Endothelial cell of umbilical vein (primary cell): Measurements from ENCODE around the gene P2RY2. TPM values are rescaled to one million over a fixed set of nuclear protein-coding genes. Genes with fewer than 3 reads are reported as not detected.

Source experiments
- BruUV-seq: library from RNA; stranded (reverse); fragments of 400-500 nt; replicated peaks from 2 replicates; lab custom pipeline; 2021; lab: Mats Ljungman, UMichigan
- CTCF ChIA-PET: fragments of 300-600, 350-600 bp; sonication (Branson Sonifier 250); formaldehyde crosslinking; loops from one replicate; lab custom pipeline; 2021; ENCODE audit warnings: antibody characterized with exemption, inconsistent platforms; lab: Charles Lee
- POLR2A ChIA-PET: fragments of 300-600, 350-600 bp; sonication (Branson Sonifier 250); formaldehyde crosslinking; loops from one replicate; lab custom pipeline; 2021; ENCODE audit warnings: antibody characterized with exemption, inconsistent platforms; lab: Charles Lee
- DNase-seq: peaks from one replicate; pipeline ENCODE4 v3.0.0-alpha.2; 2011; ENCODE audit warnings: low read depth, low spot score
- FAIRE-seq: peaks from 2 replicates; lab custom pipeline; 2011; peaks lifted over from hg19 to GRCh38; lab: Jason Lieb, UNC
- H2AFZ ChIP-seq: 2 replicates; pipeline ENCODE4 v1.6.0; 2012; ENCODE audit warnings: low read depth, low read length, control low read depth, inconsistent platforms
- H3K27ac ChIP-seq: 2 replicates; pipeline ENCODE4 v1.5.1; 2011; ENCODE audit warnings: low read depth, mild to moderate bottlenecking, control low read depth, low read length, moderate library complexity; ENCODE audit not compliant: insufficient read depth
- H3K27me3 ChIP-seq, 2 experiments: 2 replicates each; pipeline versions ENCODE4 v1.6.0 to v1.6.1; 2011; ENCODE audit warnings: low read length in 2 of 2, mixed read lengths in 1 of 2; ENCODE audit not compliant: control insufficient read depth in 2 of 2, insufficient read depth in 2 of 2
- H3K36me3 ChIP-seq, 2 experiments: 2 replicates in 1 of 2; 3 replicates in 1 of 2; pipeline ENCODE4 v1.5.1; 2011; ENCODE audit warnings: low read length in 2 of 2, mild to moderate bottlenecking in 1 of 2, moderate library complexity in 1 of 2; ENCODE audit not compliant: control insufficient read depth in 2 of 2, insufficient read depth in 2 of 2; ENCODE audit errors: extremely low read depth in 1 of 2
- H3K4me1 ChIP-seq: 3 replicates; pipeline ENCODE4 v1.5.1; 2011; ENCODE audit warnings: mild to moderate bottlenecking, low read length; ENCODE audit not compliant: control insufficient read depth, insufficient read depth; ENCODE audit errors: extremely low read depth
- H3K4me2 ChIP-seq: 2 replicates; pipeline ENCODE4 v1.6.1; 2011; ENCODE audit warnings: low read length, control low read depth, mixed read lengths; ENCODE audit not compliant: insufficient read depth
- H3K4me3 ChIP-seq, 3 experiments: fragments of 200-600 bp in 1 of 3; sonication (generic), shearing (Covaris generic) in 1 of 3; replicated peaks in 1 of 3; 2 replicates each; pipeline ENCODE4 v1.5.1; 2011 to 2016; ENCODE audit warnings: control low read depth in 3 of 3, low read length in 3 of 3, mild to moderate bottlenecking in 2 of 3, inconsistent platforms in 1 of 3, low read depth in 1 of 3, moderate library complexity in 1 of 3; ENCODE audit not compliant: insufficient read depth in 1 of 3
- H3K79me2 ChIP-seq: 2 replicates; pipeline ENCODE4 v1.6.0; 2012; ENCODE audit warnings: low read length, inconsistent platforms; ENCODE audit not compliant: control insufficient read depth, insufficient read depth
- H3K9ac ChIP-seq: replicated peaks from 2 replicates; pipeline ENCODE3; 2011; ENCODE audit warnings: low read length, control low read depth; ENCODE audit not compliant: insufficient read depth; ENCODE audit errors: extremely low read depth
- H3K9me1 ChIP-seq: replicated peaks from 3 replicates; pipeline ENCODE4 v1.6.0; 2011; ENCODE audit warnings: mild to moderate bottlenecking, low read length; ENCODE audit not compliant: control insufficient read depth, insufficient read depth; ENCODE audit errors: extremely low read depth
- H3K9me3 ChIP-seq: replicated peaks from 2 replicates; pipeline ENCODE4 v1.5.1; 2012; ENCODE audit warnings: low read length, inconsistent platforms; ENCODE audit not compliant: control insufficient read depth, insufficient read depth
- H4K20me1 ChIP-seq: replicated peaks from 2 replicates; pipeline ENCODE3; 2011; ENCODE audit warnings: mild to moderate bottlenecking, low read length; ENCODE audit not compliant: control insufficient read depth, insufficient read depth; ENCODE audit errors: extremely low read depth
- EZH2 ChIP-seq: IDR thresholded peaks from 2 replicates; pipeline ENCODE4 v1.6.1; 2012; ENCODE audit warnings: borderline replicate concordance, low read depth, mild to moderate bottlenecking, moderate library complexity, low read length, inconsistent platforms; ENCODE audit not compliant: severe bottlenecking
- FOS ChIP-seq: IDR thresholded peaks from 2 replicates; pipeline ENCODE4 v1.6.1; 2011; ENCODE audit warnings: mild to moderate bottlenecking, low read length, moderate library complexity, borderline replicate concordance; ENCODE audit not compliant: insufficient read depth
- GATA2 ChIP-seq: IDR thresholded peaks from 2 replicates; pipeline ENCODE4 v1.7.0; 2011; ENCODE audit warnings: low read depth, mild to moderate bottlenecking, moderate library complexity, mixed read lengths, low read length; ENCODE audit not compliant: insufficient read length, insufficient read depth
- JUN ChIP-seq: IDR thresholded peaks from 2 replicates; pipeline ENCODE4 v1.6.1; 2011; ENCODE audit warnings: borderline replicate concordance, low read depth; ENCODE audit not compliant: insufficient read length, insufficient read depth
- MYC ChIP-seq: IDR thresholded peaks from one replicate; pipeline ENCODE4 v1.6.1; 2011; ENCODE audit warnings: mild to moderate bottlenecking, low read depth, low read length
- POLR2A ChIP-seq: IDR thresholded peaks from 2 replicates; pipeline ENCODE4 v1.6.1; 2012; ENCODE audit warnings: low read depth, mild to moderate bottlenecking, control low read depth, low read length
- POLR2AphosphoS5 ChIP-seq: IDR thresholded peaks from 2 replicates; pipeline ENCODE4 v1.6.1; 2012; ENCODE audit warnings: low read depth, mild to moderate bottlenecking, control low read depth, low read length, moderate library complexity; ENCODE audit not compliant: insufficient read depth
- dilution Hi-C: fragments of 300-500 bp; cut with MboI; formaldehyde crosslinking; loops from one replicate; pipeline ENCODE4 v1.15.0; 2019; ENCODE audit warnings: low sequenced_read_pairs; ENCODE audit not compliant: extremely low pct_ligation_motif_present
- intact Hi-C: fragments of 100-400 bp; cut with micrococcal nuclease; formaldehyde crosslinking; loops from one replicate; pipeline ENCODE4 v1.10.0; 2022
- polyA plus RNA-seq, 4 experiments: library from polyadenylated mRNA; depleted of rRNA in 3 of 4; stranded (reverse) in 3 of 4; unstranded in 1 of 4; fragments of >200 nt; gene quantifications; 2 replicates each; pipeline versions ENCODE4 v1.2.1 to v1.2.3, GENCODE V29; 2011 to 2012; ENCODE audit warnings: missing spikeins in 1 of 4
- total RNA-seq: library from RNA; stranded (reverse); gene quantifications from 2 replicates; pipeline ENCODE4 v1.2.3, GENCODE V29; 2021
- TF ChIP-seq, protein P1 (sequence below): IDR thresholded peaks from 2 replicates; pipeline ENCODE4 v1.6.1; 2011; ENCODE audit not compliant: insufficient read depth, insufficient read length
- TF ChIP-seq, protein P2 (sequence below), 2 donors: IDR thresholded peaks; 1 replicate in 1 of 2; 2 replicates in 1 of 2; pipeline ENCODE4 v1.5.1; 2011; ENCODE audit warnings: low read length in 2 of 2, mild to moderate bottlenecking in 2 of 2, moderate library complexity in 2 of 2, control low read depth in 1 of 2, inconsistent platforms in 1 of 2, low read depth in 1 of 2; ENCODE audit not compliant: insufficient read depth in 1 of 2; ENCODE audit errors: extremely low read depth in 1 of 2

The P2RY2 gene
- total and polyA plus RNA-seq, 2 donors (not counting 3 experiments of a cell fraction or from before 2014, with no cell fraction given), result 4.8 to 5.6 TPM

- FAIRE-seq (no peak), DNase-seq (no peak)
- H3K9me3 ChIP-seq, result no peaks in the 10 kb centered on the region
- ChIA-PET POLR2A (no interaction called here), CTCF (interaction anchor here (0.9 to 4.9 kb wide), 4 partner anchors 10 to 359 kb away, joined by 3 to 26 read pairs (median 4); no protein-coding TSS in a partner anchor)
- H3K4me3 ChIP-seq, result no peak overlapping the region
- H3K79me2 ChIP-seq, result no peaks in the 10 kb centered on the region
- TF ChIP-seq EZH2, result no peak
- no peak for TF ChIP-seq POLR2AphosphoS5
- no peak for TF ChIP-seq POLR2A
- TF ChIP-seq GATA2, result no peak
- TF ChIP-seq, protein P1, sequence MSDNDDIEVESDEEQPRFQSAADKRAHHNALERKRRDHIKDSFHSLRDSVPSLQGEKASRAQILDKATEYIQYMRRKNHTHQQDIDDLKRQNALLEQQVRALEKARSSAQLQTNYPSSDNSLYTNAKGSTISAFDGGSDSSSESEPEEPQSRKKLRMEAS, result no peak
- TF ChIP-seq MYC, result no peak
- TF ChIP-seq, protein P2, sequence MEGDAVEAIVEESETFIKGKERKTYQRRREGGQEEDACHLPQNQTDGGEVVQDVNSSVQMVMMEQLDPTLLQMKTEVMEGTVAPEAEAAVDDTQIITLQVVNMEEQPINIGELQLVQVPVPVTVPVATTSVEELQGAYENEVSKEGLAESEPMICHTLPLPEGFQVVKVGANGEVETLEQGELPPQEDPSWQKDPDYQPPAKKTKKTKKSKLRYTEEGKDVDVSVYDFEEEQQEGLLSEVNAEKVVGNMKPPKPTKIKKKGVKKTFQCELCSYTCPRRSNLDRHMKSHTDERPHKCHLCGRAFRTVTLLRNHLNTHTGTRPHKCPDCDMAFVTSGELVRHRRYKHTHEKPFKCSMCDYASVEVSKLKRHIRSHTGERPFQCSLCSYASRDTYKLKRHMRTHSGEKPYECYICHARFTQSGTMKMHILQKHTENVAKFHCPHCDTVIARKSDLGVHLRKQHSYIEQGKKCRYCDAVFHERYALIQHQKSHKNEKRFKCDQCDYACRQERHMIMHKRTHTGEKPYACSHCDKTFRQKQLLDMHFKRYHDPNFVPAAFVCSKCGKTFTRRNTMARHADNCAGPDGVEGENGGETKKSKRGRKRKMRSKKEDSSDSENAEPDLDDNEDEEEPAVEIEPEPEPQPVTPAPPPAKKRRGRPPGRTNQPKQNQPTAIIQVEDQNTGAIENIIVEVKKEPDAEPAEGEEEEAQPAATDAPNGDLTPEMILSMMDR (IDR thresholded peaks at IDR 0.05; ENCODE audit: extremely low read depth in 1 of 2, insufficient read depth in 1 of 2, low read depth in 1 of 2, low read length in 2 of 2), result no peak
- no peak for TF ChIP-seq JUN
- TF ChIP-seq FOS, result no peak
- H2AFZ ChIP-seq, result no peak overlapping the region
- dilution Hi-C loops, result no loop called here
- H3K27ac ChIP-seq, result no peak overlapping the region
- no peaks in the 10 kb centered on the region for H3K36me3 ChIP-seq
- no peaks in the 10 kb centered on the region for H4K20me1 ChIP-seq
- H3K9me1 ChIP-seq, result no peaks in the 10 kb centered on the region
- H3K4me2 ChIP-seq, result no peak overlapping the region
- intact Hi-C loops, result no loop called here
- no peaks in the 10 kb centered on the region for H3K27me3 ChIP-seq
- BruUV-seq, result no TSS peak
- no peak overlapping the region for H3K9ac ChIP-seq
- peaks cover 25% of the 10 kb centered on the region for H3K4me1 ChIP-seq
Observed at GRCh38 chr11:73189723-73190556, 28.1 kb upstream of the P2RY2 start.
